Stimulated activated CD8-positive, alpha-beta memory T cell treated with anti-CD3 and anti-CD28 coated beads, Interleukin-2, amount 100 ng/mL, for 1 hour (primary cell): ENCODE results near the gene RASSF4.

ENCODE experiments used
- DNase-seq, 2 donors: peaks; one replicate each; pipeline ENCODE4 v3.0.0-alpha.2; 2020; ENCODE audit warnings: low read depth in 2 of 2

RASSF4 gene

GRCh38 chr10:44962870-44963738 is 3.5 kb downstream of the RASSF4 start:
- no peak for DNase-seq

GRCh38 chr10:44963772-44964633 is 4.4 kb downstream of the RASSF4 start:
- DNase-seq: no peak

GRCh38 chr10:44965104-44965503 is 5.5 kb downstream of the RASSF4 start:
- DNase-seq: no peak

GRCh38 chr10:44965651-44966097 is 6.1 kb downstream of the RASSF4 start:
- no peak for DNase-seq

GRCh38 chr10:44966129-44966815 is 6.7 kb downstream of the RASSF4 start:
- DNase-seq: no peak

GRCh38 chr10:44966816-44967509 is 7.4 kb downstream of the RASSF4 start:
- no peak for DNase-seq

- no peak for DNase-seq
Observed at GRCh38 chr10:44967616-44968015, 8.0 kb downstream of the RASSF4 start.

- DNase-seq: no peak
Observed at GRCh38 chr10:44968091-44968490, 8.5 kb downstream of the RASSF4 start.

GRCh38 chr10:44968500-44969400 is 9.1 kb downstream of the RASSF4 start:
- no peak for DNase-seq

GRCh38 chr10:44969854-44970253 is 10.3 kb downstream of the RASSF4 start:
- no peak for DNase-seq

- DNase-seq: no peak
Observed at GRCh38 chr10:44970812-44971395, 11.3 kb downstream of the RASSF4 start.

- no peak for DNase-seq
Observed at GRCh38 chr10:44971434-44971833, 11.8 kb downstream of the RASSF4 start.

- no peak for DNase-seq
Observed at GRCh38 chr10:44971935-44972757, 12.5 kb downstream of the RASSF4 start.

GRCh38 chr10:44972874-44973306 is 13.3 kb downstream of the RASSF4 start:
- DNase-seq: no peak

- DNase-seq: no peak
Observed at GRCh38 chr10:44973323-44974081, 13.9 kb downstream of the RASSF4 start.

GRCh38 chr10:44974082-44974627 is 14.6 kb downstream of the RASSF4 start:
- DNase-seq: no peak

GRCh38 chr10:44974628-44975430 is 15.2 kb downstream of the RASSF4 start:
- DNase-seq: peak; percentile 36 to 38
